HG02870 (cell line): Measurements from ENCODE around the gene ABLIM2.

Experiments
- ATAC-seq: cut with Tn5 transposase; IDR thresholded peaks from one replicate; pipeline ENCODE4 v1.9.1; 2021; ENCODE audit warnings: mild to moderate bottlenecking, moderate library complexity; ENCODE audit not compliant: unreplicated experiment

The ABLIM2 gene

DNA sequence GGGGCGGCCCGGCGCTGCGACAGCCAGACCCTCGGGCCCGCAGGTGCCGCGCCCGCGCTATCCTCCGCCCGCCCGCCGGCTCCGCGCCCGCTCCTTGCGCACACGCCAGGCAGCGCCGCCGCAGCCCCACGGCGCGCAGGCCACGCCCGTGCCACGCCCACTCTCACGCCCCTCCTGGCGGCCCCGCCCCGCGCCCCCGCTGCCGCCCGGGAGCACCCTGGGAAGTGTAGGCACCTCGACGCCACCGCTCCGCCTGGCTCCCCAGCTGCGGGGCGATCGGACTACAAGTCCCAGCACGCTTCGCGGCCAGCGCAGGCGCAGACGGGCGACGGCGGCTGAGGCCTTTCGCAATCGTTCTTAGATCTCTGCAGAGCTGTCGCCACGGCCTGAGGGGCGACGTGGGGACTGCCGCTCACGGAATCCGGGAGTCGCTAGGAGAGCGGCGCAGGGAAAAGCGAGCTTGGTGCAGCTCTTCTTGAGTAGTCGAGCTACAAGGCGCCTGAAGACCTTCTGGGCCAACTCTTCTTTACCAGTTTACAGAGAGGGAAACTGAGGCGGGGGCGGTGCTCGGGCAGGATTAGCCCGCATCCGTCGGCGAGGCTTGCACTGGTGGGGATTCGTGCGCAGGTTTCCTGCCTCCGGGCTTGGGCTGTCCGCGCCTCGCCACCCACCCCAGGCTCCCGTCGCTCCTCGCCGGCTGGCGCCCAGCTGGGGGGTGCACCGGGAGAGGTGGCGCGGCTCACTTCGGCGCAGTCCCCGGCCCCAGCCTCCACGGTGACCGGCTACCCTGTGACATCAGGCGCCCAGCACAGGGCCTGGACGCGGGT lies at the start of gene ABLIM2:
ABLIM2 (minus strand) TSS at position 104 of the 827 bp plus-strand sequence. CDS start 124 bp downstream, outside the sequence.
- peak; percentile 97 for ATAC-seq

GRCh38 chr4:8207314-8207713 lies 48.7 kb upstream of the ABLIM2 start:
- no peak for ATAC-seq

DNA sequence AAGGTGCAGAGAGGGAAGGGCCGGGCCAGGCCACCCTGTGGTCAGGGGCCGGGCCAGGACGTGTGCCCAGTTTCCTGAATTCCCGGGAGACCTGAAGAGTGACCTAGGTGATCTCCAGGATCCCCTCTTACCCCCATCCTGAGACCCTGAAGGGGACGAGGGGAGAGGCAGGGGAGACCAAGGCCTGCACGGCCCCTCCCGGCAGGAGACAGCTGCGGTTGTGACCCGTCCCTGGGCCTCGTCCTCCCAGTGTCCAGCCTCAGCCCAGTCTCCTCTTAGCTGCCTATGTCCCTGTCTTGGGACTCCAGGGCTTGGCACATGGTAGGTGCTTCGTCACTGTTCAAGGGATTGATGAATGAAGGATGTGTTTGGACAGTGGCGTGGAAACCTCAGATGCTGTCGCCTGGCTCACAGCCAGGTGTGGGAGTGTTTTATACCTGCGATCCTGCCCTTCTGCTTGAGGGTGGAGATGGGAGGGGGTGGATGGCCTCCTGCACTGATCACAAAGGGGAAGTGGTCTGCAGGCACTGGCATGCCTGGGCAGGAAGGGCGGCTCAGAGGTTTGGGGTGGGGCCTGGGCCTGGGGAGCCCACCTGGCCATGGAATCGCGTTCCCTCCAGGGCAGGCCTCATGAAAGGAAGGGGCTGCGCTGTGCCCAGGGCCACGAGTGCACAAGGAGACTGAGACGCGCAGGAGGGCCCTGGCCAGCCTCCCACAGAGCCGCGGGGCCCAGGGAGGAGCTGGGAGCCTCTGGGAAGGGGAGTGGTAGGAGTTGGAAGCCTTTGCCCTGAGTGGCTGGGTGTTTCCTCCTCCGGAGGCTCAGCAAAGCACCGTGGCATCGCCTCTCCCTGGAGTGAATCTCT lies 47.4 kb upstream of the ABLIM2 start:
- no peak for ATAC-seq

GRCh38 chr4:8205241-8205707 lies 46.7 kb upstream of the ABLIM2 start:
- no peak for ATAC-seq

GRCh38 chr4:8204576-8205227 lies 46.1 kb upstream of the ABLIM2 start:
- no peak for ATAC-seq

GRCh38 chr4:8203817-8204216 lies 45.2 kb upstream of the ABLIM2 start:
- no peak for ATAC-seq

GRCh38 chr4:8203052-8203401 lies 44.4 kb upstream of the ABLIM2 start:
- no peak for ATAC-seq

GRCh38 chr4:8202108-8203051 lies 43.8 kb upstream of the ABLIM2 start:
- no peak for ATAC-seq

DNA sequence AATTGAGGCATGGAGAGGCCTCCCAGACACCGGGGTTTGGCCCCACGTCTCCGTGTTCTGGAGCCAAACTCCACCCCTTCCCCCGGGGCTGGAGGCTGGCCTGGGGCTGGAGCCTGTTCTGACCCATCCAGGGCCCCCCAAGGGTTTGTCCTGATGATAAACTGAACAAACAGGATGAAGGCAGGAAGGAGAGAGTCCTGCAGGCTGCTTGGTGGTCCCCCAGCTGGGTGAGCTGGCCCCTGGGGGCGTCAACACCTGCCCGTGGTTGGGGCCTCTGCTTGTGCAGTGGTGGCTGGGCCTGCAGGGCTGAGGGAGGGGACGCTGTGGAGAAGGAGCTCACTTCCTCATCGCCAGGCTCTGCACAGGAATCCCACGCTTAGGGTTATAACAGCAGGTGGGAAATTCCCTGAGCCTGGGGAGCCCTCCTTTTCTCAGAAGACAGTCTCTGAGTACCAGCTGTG lies 42.7 kb upstream of the ABLIM2 start:
- ATAC-seq = peak; percentile 34

DNA sequence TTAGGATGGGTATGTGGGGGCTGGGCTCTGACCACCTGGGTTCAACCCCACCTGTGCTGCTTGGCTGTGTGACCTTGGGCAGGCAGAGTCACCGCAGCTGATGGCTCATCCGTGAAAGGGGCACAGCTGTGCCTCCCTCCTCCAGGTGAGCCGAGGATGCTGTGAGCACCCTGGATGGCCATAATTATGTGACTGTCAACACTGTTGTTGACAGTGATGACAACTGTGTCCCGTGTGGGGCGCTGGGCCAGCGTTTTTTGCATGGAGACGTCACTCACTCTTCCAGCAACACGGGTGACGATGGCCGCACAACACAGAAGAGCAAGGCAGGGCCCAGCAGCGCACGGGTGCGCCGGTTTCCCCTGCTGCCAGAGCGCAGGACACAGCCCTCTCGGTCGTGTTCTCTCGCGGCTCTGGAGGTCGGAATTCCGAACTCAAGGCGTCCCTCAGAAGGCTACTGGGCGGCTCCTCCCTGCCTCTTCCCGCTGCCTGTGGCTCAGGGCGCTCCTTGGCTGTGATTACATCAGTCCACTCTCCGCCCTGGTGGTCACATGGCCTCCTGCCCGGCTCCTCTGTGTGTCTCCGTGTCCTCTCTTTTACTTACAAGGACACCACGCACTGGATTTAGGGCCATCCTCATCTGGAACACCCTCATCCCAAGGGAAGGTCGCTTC lies 41.8 kb upstream of the ABLIM2 start:
- ATAC-seq = no peak

DNA sequence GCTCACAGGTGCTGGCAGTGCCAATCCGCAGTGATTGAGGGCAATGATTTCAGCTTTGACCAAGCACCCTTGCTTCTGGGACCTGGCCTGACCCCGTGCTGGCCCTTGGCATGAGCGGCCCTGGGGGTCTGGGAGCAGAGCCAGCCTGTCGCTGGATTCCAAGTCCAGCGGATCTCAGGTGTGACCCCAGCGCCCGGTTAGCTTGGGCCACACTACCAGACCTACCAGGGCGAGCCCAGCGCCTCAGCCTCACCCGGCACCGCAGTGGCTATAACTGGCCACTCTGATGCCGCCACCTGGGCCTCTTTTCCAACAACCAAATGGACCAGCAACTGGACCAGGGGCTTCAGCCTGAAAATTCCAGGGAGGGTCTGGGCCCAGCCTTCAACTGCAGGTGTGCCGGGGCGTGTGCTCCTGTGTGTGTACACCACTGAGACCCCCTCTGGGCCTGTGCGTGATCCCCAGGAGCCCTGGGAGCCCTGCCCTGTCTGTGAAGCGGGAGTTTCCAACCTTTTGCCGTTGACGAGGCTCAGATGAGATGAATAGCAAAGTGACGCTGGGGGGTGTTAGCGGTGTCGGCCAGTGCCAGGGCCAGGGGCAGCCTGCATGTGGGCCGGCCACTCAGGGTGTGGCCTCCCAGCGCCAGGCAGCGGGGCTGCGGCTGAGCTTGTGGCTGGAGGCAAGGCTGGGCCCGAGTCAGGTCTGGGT lies 41.1 kb upstream of the ABLIM2 start:
- no peak for ATAC-seq

DNA sequence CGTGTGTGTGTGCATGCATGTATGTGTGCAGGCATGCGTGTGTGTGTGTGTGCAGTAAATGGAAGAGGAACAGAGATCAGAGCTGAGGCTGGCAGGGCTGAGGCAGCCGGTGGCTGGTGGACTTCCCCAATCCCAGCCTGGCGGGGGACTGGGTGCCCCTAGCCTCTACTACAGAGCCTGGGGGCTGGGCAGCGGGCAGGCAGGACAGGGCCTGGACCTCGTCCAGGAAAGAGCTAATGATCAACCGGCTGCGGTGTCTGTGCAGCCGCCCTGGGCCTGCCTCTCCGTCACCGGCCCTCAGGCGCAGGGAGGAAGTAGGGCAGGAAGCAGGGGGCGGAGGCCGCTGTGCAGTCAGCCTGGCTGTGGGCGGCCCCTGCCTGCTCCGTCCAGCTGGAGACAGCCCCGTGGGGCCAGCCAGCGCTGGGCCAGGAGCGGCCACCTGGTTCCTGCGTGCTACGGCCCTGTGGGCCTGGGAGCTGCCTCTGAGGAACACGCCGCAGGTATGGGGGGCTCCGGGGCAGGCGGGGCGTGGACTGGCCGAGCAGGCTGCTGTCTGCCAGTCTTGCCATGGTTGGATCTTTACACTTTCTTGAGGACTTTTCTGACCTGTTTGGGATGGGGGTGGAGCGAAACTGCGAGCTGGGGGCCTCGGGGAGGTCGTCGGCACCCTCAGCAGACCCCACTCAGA lies 40.4 kb upstream of the ABLIM2 start, which contains the start of gene SH3TC1:
SH3TC1 (plus strand) TSS at position 385 of the 688 bp plus-strand sequence. CDS start 5,905 bp downstream, outside the sequence.
- ATAC-seq = peak; percentile 83

GRCh38 chr4:8198206-8198905 lies 39.7 kb upstream of the ABLIM2 start:
- ATAC-seq = no peak

DNA sequence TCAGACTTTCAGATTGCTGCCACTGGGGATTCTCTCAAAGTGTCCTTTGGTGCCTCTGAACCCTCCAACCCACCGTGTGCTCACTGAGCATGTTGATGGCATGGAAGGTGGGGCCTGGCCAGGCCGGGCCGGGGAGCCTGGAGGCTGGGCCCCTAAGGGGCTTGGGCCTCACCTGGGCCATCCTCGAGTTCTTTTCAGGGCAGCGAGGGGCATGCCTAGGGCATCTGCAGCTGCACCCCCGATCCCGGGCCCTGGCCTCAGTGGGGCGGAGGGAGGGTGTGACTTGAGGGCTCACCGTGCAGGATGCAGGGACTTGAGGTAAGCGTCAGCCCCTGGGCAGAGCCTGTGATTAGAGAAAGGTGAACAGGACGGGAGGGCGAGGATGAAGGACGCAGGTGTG lies 38.9 kb upstream of the ABLIM2 start:
- no peak for ATAC-seq

GRCh38 chr4:8195841-8196458 lies 37.3 kb upstream of the ABLIM2 start:
- ATAC-seq = no peak

DNA sequence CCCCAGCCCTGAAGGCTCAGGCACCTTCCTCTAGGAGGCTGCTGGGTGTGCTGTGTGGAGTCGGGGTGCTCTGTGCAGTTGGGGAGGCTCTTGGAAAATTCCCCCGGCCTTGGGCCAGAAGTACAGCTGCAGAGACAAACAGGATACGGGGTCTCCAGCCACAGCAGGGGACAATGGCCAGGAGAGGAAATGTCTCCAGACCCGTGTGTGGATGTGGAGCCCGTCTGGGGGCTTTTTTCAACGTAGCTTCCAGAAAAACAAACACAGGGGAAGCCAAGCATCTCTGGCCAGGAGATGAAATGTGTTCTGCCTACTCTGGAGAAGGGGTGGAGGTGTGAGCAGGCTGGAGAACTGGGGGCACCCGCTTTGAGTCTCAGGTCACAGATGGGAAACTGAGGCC lies 36.8 kb upstream of the ABLIM2 start:
- no peak for ATAC-seq
